Liver (tissue), 9 donors: Measurements from ENCODE around the gene FRAS1. TPM values are rescaled to one million over a fixed set of nuclear protein-coding genes. Genes with fewer than 3 reads are reported as not detected.

Experiments used
- DNase-seq: peaks from one replicate; pipeline ENCODE4 v3.0.0-alpha.2; 2017; ENCODE audit warnings: low spot score
- H3K27ac ChIP-seq, 2 donors: one replicate each; pipeline ENCODE4 v1.7.0; 2013; ENCODE audit warnings: inconsistent platforms in 2 of 2, low read length in 2 of 2, control low read depth in 1 of 2, low read depth in 1 of 2, mild to moderate bottlenecking in 1 of 2
- H3K27me3 ChIP-seq, 4 donors: one replicate each; pipeline versions ENCODE4 v1.6.1 to v1.7.0; 2013; ENCODE audit warnings: low read length in 3 of 4, inconsistent platforms in 1 of 4, mild to moderate bottlenecking in 1 of 4, moderate library complexity in 1 of 4; ENCODE audit not compliant: control insufficient read depth in 4 of 4, insufficient read depth in 4 of 4
- H3K36me3 ChIP-seq, 4 donors: one replicate each; pipeline versions ENCODE4 v1.6.1 to v1.7.0; 2013; ENCODE audit warnings: low read length in 3 of 4, mild to moderate bottlenecking in 3 of 4, low read depth in 1 of 4, moderate library complexity in 1 of 4; ENCODE audit not compliant: control insufficient read depth in 4 of 4, insufficient read depth in 3 of 4
- H3K4me1 ChIP-seq, 4 donors: one replicate each; pipeline versions ENCODE4 v1.6.1 to v1.7.0; 2013; ENCODE audit warnings: low read length in 3 of 4, mild to moderate bottlenecking in 3 of 4, moderate library complexity in 1 of 4; ENCODE audit not compliant: control insufficient read depth in 4 of 4, insufficient read depth in 4 of 4
- H3K4me3 ChIP-seq, 3 donors: one replicate each; pipeline versions ENCODE4 v1.6.1 to v1.7.0; 2013; ENCODE audit warnings: low read length in 3 of 3, control low read depth in 1 of 3, low read depth in 1 of 3, mild to moderate bottlenecking in 1 of 3
- H3K9ac ChIP-seq, 2 donors: one replicate each; pipeline ENCODE4 v1.7.0; 2013; ENCODE audit warnings: low read length in 2 of 2, mild to moderate bottlenecking in 2 of 2, moderate library complexity in 2 of 2, control low read depth in 1 of 2, low read depth in 1 of 2
- H3K9me3 ChIP-seq, 4 donors: one replicate each; pipeline versions ENCODE4 v1.6.1 to v1.7.0; 2013; ENCODE audit warnings: low read length in 3 of 4; ENCODE audit not compliant: control insufficient read depth in 4 of 4
- ATF3 ChIP-seq: IDR thresholded peaks from 2 replicates; pipeline ENCODE4 v1.6.1; 2016; ENCODE audit warnings: antibody characterized with exemption
- CTCF ChIP-seq: fragments of 150-350 bp; IDR thresholded peaks from 2 replicates; pipeline ENCODE4 v1.5.1; 2017; ENCODE audit warnings: improper control_type of control experiment, low read depth, low read length; ENCODE audit not compliant: missing input control
- EGR1 ChIP-seq, 2 donors: IDR thresholded peaks; 2 replicates each; pipeline ENCODE4 v1.6.1; 2016 to 2018; ENCODE audit warnings: antibody characterized with exemption in 2 of 2, low read depth in 2 of 2
- FOXA1 ChIP-seq: IDR thresholded peaks from 2 replicates; pipeline ENCODE4 v1.6.1; 2016; ENCODE audit warnings: antibody characterized with exemption
- FOXA2 ChIP-seq: IDR thresholded peaks from 2 replicates; pipeline ENCODE4 v1.6.1; 2016; ENCODE audit warnings: antibody characterized with exemption
- GABPA ChIP-seq, 2 donors: IDR thresholded peaks in 1 of 2; conservative IDR thresholded peaks in 1 of 2; 2 replicates each; pipeline ENCODE4 v1.6.1; 2016; ENCODE audit warnings: antibody characterized with exemption in 2 of 2, mild to moderate bottlenecking in 1 of 2, moderate library complexity in 1 of 2
- HNF4A ChIP-seq, 2 donors: conservative IDR thresholded peaks; 2 replicates each; pipeline ENCODE4 v1.6.1; 2016; ENCODE audit warnings: antibody characterized with exemption in 2 of 2, mild to moderate bottlenecking in 2 of 2
- HNF4G ChIP-seq: IDR thresholded peaks from 2 replicates; pipeline ENCODE4 v1.6.1; 2016; ENCODE audit warnings: antibody characterized with exemption
- JUND ChIP-seq, 2 donors: IDR thresholded peaks; 2 replicates each; pipeline ENCODE4 v1.6.1; 2016; ENCODE audit warnings: antibody characterized with exemption in 2 of 2
- MAX ChIP-seq: IDR thresholded peaks from 2 replicates; pipeline ENCODE4 v1.6.1; 2016; ENCODE audit warnings: antibody characterized with exemption
- NR2F2 ChIP-seq: IDR thresholded peaks from 2 replicates; pipeline ENCODE4 v1.6.1; 2016; ENCODE audit warnings: antibody characterized with exemption
- RAD21 ChIP-seq, 2 donors: IDR thresholded peaks; 2 replicates each; pipeline ENCODE4 v1.6.1; 2016; ENCODE audit warnings: antibody characterized with exemption in 2 of 2, mild to moderate bottlenecking in 2 of 2
- RXRA ChIP-seq, 2 donors: IDR thresholded peaks; 2 replicates each; pipeline ENCODE4 v1.6.1; 2017 to 2018; ENCODE audit warnings: antibody characterized with exemption in 2 of 2, mild to moderate bottlenecking in 1 of 2
- SP1 ChIP-seq: IDR thresholded peaks from 2 replicates; pipeline ENCODE4 v1.6.1; 2018; ENCODE audit warnings: antibody characterized with exemption, mild to moderate bottlenecking
- TAF1 ChIP-seq: conservative IDR thresholded peaks from 2 replicates; pipeline ENCODE4 v1.6.1; 2016; ENCODE audit warnings: antibody characterized with exemption, mild to moderate bottlenecking
- YY1 ChIP-seq: IDR thresholded peaks from 2 replicates; pipeline ENCODE4 v1.6.1; 2016; ENCODE audit warnings: antibody characterized with exemption, mild to moderate bottlenecking
- WGBS: extraction: QIAGEN DNeasy Blood & Tissue Kit; methylation state at CpG from one replicate; pipeline ENCODE4 v1.1.7; 2013; 5-methylcytosine and 5-hydroxymethylcytosine counted together
- polyA plus RNA-seq, 2 donors: library from polyadenylated mRNA; stranded (reverse) in 1 of 2; unstranded in 1 of 2; fragments of 200-250 nt in 1 of 2; fragments of >200 nt in 1 of 2; fragmentation: Nextera tagmentation in 1 of 2; extraction: Ambion mirVana in 1 of 2; gene quantifications; one replicate each; pipeline versions ENCODE4 v1.2.1 to v1.2.3, GENCODE V29; 2013 to 2015
- total RNA-seq, 2 donors: library from RNA; depleted of rRNA; stranded (reverse); fragments of >200 nt; gene quantifications; one replicate each; pipeline ENCODE4 v1.2.3, GENCODE V29; 2014
- TF ChIP-seq, protein P1 (sequence below): IDR thresholded peaks from 2 replicates; pipeline ENCODE4 v1.6.1; 2016; ENCODE audit warnings: antibody characterized with exemption, mild to moderate bottlenecking
- TF ChIP-seq, protein P2 (sequence below): IDR thresholded peaks from 2 replicates; pipeline ENCODE4 v1.6.1; 2016; ENCODE audit warnings: antibody characterized with exemption
- donor health status: healthy.
- donor health status: healthy.
- donor health status: healthy.
- donor health status: healthy.
- donor health status: healthy.

Gene FRAS1
- total and polyA plus RNA-seq, 4 donors, result 0.08 to 6.0 (median 1.1) TPM

DNA sequence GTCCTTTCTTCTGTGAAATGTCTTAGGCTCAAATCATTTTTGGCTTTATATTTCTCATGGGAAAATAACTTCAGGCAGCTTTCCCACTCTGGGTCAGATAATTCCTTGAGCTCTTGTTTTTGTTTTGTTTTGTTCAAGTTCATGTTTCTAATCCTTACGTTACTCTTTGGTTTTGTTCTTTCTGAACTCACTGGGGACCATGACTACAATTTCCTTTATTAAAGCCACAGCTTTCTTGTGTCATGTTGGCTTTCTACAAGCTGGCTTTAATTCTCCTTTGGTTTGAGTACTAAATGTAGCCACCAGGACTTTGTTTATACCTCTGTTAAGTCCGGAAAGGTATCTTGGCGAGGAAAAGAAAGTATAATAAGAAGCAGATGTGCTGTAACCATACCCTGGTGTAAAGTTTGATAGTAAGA, 463.7 kb downstream of the FRAS1 start:
- no peak for DNase-seq

More for the DNA sequence above, 463.7 kb downstream of the FRAS1 start:
- TF ChIP-seq MAX (no peak), HNF4A (conservative IDR thresholded peaks at IDR 0.05) (no peak), ATF3 (no peak), YY1 (no peak), JUND (IDR thresholded peaks at IDR 0.05) (no peak), FOXA2 (no peak), RXRA (IDR thresholded peaks at IDR 0.05) (no peak), TAF1 (no peak), GABPA (IDR thresholded peaks at IDR 0.05 in 1 of 2, conservative IDR thresholded peaks at IDR 0.05 in 1 of 2) (no peak), EGR1 (IDR thresholded peaks at IDR 0.05; ENCODE audit: low read depth in 2 of 2) (no peak), CTCF (no peak), FOXA1 (no peak), HNF4G (no peak), SP1 (no peak), RAD21 (IDR thresholded peaks at IDR 0.05) (no peak), NR2F2 (no peak)
- TF ChIP-seq, protein P1, sequence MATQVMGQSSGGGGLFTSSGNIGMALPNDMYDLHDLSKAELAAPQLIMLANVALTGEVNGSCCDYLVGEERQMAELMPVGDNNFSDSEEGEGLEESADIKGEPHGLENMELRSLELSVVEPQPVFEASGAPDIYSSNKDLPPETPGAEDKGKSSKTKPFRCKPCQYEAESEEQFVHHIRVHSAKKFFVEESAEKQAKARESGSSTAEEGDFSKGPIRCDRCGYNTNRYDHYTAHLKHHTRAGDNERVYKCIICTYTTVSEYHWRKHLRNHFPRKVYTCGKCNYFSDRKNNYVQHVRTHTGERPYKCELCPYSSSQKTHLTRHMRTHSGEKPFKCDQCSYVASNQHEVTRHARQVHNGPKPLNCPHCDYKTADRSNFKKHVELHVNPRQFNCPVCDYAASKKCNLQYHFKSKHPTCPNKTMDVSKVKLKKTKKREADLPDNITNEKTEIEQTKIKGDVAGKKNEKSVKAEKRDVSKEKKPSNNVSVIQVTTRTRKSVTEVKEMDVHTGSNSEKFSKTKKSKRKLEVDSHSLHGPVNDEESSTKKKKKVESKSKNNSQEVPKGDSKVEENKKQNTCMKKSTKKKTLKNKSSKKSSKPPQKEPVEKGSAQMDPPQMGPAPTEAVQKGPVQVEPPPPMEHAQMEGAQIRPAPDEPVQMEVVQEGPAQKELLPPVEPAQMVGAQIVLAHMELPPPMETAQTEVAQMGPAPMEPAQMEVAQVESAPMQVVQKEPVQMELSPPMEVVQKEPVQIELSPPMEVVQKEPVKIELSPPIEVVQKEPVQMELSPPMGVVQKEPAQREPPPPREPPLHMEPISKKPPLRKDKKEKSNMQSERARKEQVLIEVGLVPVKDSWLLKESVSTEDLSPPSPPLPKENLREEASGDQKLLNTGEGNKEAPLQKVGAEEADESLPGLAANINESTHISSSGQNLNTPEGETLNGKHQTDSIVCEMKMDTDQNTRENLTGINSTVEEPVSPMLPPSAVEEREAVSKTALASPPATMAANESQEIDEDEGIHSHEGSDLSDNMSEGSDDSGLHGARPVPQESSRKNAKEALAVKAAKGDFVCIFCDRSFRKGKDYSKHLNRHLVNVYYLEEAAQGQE, result no peak
- TF ChIP-seq, protein P2, sequence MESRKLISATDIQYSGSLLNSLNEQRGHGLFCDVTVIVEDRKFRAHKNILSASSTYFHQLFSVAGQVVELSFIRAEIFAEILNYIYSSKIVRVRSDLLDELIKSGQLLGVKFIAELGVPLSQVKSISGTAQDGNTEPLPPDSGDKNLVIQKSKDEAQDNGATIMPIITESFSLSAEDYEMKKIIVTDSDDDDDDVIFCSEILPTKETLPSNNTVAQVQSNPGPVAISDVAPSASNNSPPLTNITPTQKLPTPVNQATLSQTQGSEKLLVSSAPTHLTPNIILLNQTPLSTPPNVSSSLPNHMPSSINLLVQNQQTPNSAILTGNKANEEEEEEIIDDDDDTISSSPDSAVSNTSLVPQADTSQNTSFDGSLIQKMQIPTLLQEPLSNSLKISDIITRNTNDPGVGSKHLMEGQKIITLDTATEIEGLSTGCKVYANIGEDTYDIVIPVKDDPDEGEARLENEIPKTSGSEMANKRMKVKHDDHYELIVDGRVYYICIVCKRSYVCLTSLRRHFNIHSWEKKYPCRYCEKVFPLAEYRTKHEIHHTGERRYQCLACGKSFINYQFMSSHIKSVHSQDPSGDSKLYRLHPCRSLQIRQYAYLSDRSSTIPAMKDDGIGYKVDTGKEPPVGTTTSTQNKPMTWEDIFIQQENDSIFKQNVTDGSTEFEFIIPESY, result no peak
- H3K27ac ChIP-seq, result no peak overlapping the region
- WGBS, result 74% methylated on average over 3 of the region's 3 CpGs
- no peaks in the 10 kb centered on the region for H3K27me3 ChIP-seq
- no peak overlapping the region for H3K4me3 ChIP-seq
- H3K36me3 ChIP-seq, result no peaks in the 10 kb centered on the region
- H3K9me3 ChIP-seq, result no peaks in the 10 kb centered on the region
- no peak overlapping the region for H3K9ac ChIP-seq
- H3K4me1 ChIP-seq, result no peaks in the 10 kb centered on the region
